HepG2 (cell line): ENCODE data around the gene SEMA4B. TPM values are rescaled to one million over a fixed set of nuclear protein-coding genes. Genes with fewer than 3 reads are reported as not detected.

ENCODE experiments used
- ASH2L ChIP-seq: fragments of 300-600, 200-600 bp; sonication (generic); IDR thresholded peaks from 2 replicates; pipeline ENCODE4 v1.7.0; 2017; ENCODE audit warnings: low read depth, mild to moderate bottlenecking, moderate library complexity, mixed read lengths, low read length; ENCODE audit not compliant: insufficient read length
- MEIS1 ChIP-seq: sonication (generic); formaldehyde crosslinking; IDR thresholded peaks from 2 replicates; pipeline ENCODE4 v1.9.0; 2021; ENCODE audit warnings: mild to moderate bottlenecking, missing genetic modification reagents, moderate library complexity, borderline replicate concordance
- MTA3 ChIP-seq: sonication (generic); formaldehyde crosslinking; IDR thresholded peaks from 2 replicates; pipeline ENCODE4 v1.4.0; 2020; ENCODE audit warnings: missing genetic modification reagents
- NFYC ChIP-seq: IDR thresholded peaks from 2 replicates; pipeline ENCODE4 v1.6.1; 2016; ENCODE audit warnings: missing genetic modification reagents, missing compliant biosample characterization
- PHF21A ChIP-seq: sonication (generic); formaldehyde crosslinking; IDR thresholded peaks from 2 replicates; pipeline ENCODE4 v1.5.0; 2020; ENCODE audit warnings: mild to moderate bottlenecking, missing genetic modification reagents
- RARA ChIP-seq: IDR thresholded peaks from 2 replicates; pipeline ENCODE4 v1.6.1; 2016; ENCODE audit warnings: missing genetic modification reagents, missing compliant biosample characterization
- SAFB2 ChIP-seq: sonication (generic); formaldehyde crosslinking; IDR thresholded peaks from 2 replicates; pipeline ENCODE4 v1.5.1; 2020; ENCODE audit warnings: missing genetic modification reagents, low read depth, mild to moderate bottlenecking, borderline replicate concordance
- SP2 ChIP-seq: sonication (generic); formaldehyde crosslinking; IDR thresholded peaks from 2 replicates; pipeline ENCODE4 v1.5.1; 2020; ENCODE audit warnings: mild to moderate bottlenecking, missing genetic modification reagents
- STAG1 ChIP-seq: sonication (generic); formaldehyde crosslinking; IDR thresholded peaks from 2 replicates; pipeline ENCODE4 v1.4.0; 2020; ENCODE audit warnings: missing genetic modification reagents
- ZBTB8A ChIP-seq: sonication (generic); formaldehyde crosslinking; IDR thresholded peaks from 2 replicates; pipeline ENCODE4 v1.4.0; 2020; ENCODE audit warnings: mild to moderate bottlenecking, low read depth, missing genetic modification reagents, borderline replicate concordance
- ZFX ChIP-seq: sonication (generic); formaldehyde crosslinking; IDR thresholded peaks from 2 replicates; pipeline ENCODE4 v1.4.0; 2020; ENCODE audit warnings: mild to moderate bottlenecking, low read depth, missing genetic modification reagents, moderate library complexity
- ZNF292 ChIP-seq: sonication (generic); formaldehyde crosslinking; IDR thresholded peaks from 2 replicates; pipeline ENCODE4 v1.8.1; 2022; ENCODE audit warnings: mild to moderate bottlenecking, low read depth, missing genetic modification reagents, borderline replicate concordance
- ZNF331 ChIP-seq: sonication (generic); formaldehyde crosslinking; IDR thresholded peaks from 2 replicates; pipeline ENCODE4 v1.4.0; 2020; ENCODE audit warnings: missing genetic modification reagents
- ZNF556 ChIP-seq: sonication (generic); formaldehyde crosslinking; IDR thresholded peaks from 2 replicates; pipeline ENCODE4 v1.4.0; 2020; ENCODE audit warnings: mild to moderate bottlenecking, missing genetic modification reagents, borderline replicate concordance
- ZNF782 ChIP-seq: sonication (generic); formaldehyde crosslinking; IDR thresholded peaks from 2 replicates; pipeline ENCODE4 v1.4.0; 2020; ENCODE audit warnings: missing genetic modification reagents, mild to moderate bottlenecking, borderline replicate concordance
- polyA plus RNA-seq, 8 experiments: library from polyadenylated mRNA; depleted of rRNA in 3 of 8; stranded (reverse) in 7 of 8; unstranded in 1 of 8; fragments of >200 nt; fragmentation: Illumina TruSeq in 4 of 8; extraction: Trizol in 4 of 8; gene quantifications; 2 replicates each; pipeline versions ENCODE4 v1.2.1 to v1.2.3, GENCODE V29; 2011 to 2016; ENCODE audit warnings: low read depth in 4 of 8, missing spikeins in 1 of 8, mixed read lengths in 1 of 8; ENCODE audit not compliant: insufficient read depth in 1 of 8
- total RNA-seq, 5 experiments: library from RNA; depleted of rRNA; stranded (reverse); fragments of >200 nt; fragmentation: Illumina TruSeq; extraction: Trizol; gene quantifications; 2 replicates each; pipeline ENCODE4 v1.2.3, GENCODE V29; 2016; ENCODE audit warnings: low read depth in 1 of 5
- TF ChIP-seq, protein P1 (sequence below): IDR thresholded peaks from 2 replicates; pipeline ENCODE4 v1.6.1; 2016; ENCODE audit warnings: missing compliant biosample characterization, missing genetic modification reagents, borderline replicate concordance
- TF ChIP-seq, protein P2 (sequence below): sonication (generic); formaldehyde crosslinking; IDR thresholded peaks from 2 replicates; pipeline ENCODE4 v1.5.1; 2020; ENCODE audit warnings: missing genetic modification reagents, mild to moderate bottlenecking, borderline replicate concordance
- TF ChIP-seq, protein P3 (sequence below): sonication (generic); formaldehyde crosslinking; IDR thresholded peaks from 2 replicates; pipeline ENCODE4 v1.9.0; 2021; ENCODE audit warnings: missing genetic modification reagents, borderline replicate concordance
- TF ChIP-seq, protein P4 (sequence below): sonication (generic); formaldehyde crosslinking; conservative IDR thresholded peaks from 2 replicates; pipeline ENCODE4 v1.8.0; 2022; ENCODE audit warnings: mild to moderate bottlenecking, moderate library complexity, missing genetic modification reagents
- TF ChIP-seq, protein P5 (sequence below): sonication (generic); formaldehyde crosslinking; IDR thresholded peaks from 2 replicates; pipeline ENCODE4 v1.5.0; 2020; ENCODE audit warnings: missing genetic modification reagents

The SEMA4B gene
- total and polyA plus RNA-seq, 2 of the 13 experiments (the other 11 are each of a cell fraction or from before 2014, with no cell fraction given), result 2.1 to 17.0 TPM

DNA sequence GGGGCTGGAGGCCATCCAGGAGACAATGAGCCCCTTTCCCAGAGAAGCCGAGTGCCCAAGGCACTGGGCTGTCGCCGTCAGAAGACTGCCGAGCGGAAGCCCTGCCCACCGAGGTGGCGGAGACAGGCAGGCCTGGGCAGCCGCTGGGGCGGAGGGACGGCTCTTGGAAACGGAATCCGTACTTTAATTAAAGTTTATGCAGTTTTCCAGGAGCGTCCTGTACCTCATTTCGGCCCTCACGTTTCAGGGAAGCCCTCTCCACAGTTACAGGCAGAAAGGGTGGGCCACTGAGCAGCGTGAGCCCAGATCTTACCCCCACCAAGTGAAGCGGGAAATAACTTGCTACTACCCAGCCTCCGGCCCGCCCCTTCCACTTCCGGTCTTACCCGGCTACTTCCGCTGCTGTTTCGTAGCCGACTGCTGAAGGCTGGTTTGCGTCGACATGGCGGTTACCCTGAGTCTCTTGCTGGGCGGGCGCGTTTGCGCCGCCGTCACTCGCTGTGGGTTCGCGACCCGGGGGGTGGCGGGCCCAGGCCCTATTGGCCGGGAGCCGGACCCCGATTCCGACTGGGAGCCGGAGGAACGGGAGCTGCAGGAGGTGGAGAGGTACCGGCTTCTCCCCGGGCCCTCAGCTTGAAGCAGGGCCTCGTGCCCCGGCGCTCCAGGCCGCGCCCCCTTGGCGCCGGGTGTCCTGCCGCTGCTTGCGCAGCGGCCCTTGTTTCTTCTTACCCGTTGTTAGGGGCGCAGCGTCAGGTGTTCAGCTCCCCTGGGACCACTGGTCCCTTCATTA is 64.3 kb downstream of the SEMA4B start, which contains the start of gene NGRN (continued):
- TF ChIP-seq ZNF331 (CRISPR knock-in tag) (peak; percentile 78; the same call in 1 of the 2 replicates), STAG1 (CRISPR knock-in tag) (no peak), RARA (CRISPR knock-in tag) (no peak; the same call in 1 of the 2 replicates), ZNF292 (0 out of 2 replicates have a peak, but pooled peaks have one; percentile 28), ZFX (CRISPR knock-in tag) (peak; percentile 97), MTA3 (CRISPR knock-in tag) (no peak), ZNF556 (peak; percentile 60; the same call in 1 of the 2 replicates), NFYC (no peak), ASH2L (peak; percentile 89), MEIS1 (peak; percentile 90), ZBTB8A (peak; percentile 73; the same call in 1 of the 2 replicates), PHF21A (CRISPR knock-in tag) (peak; percentile 71), SP2 (CRISPR knock-in tag) (peak; percentile 81), ZNF782 (CRISPR knock-in tag) (0 out of 2 replicates have a peak, but pooled peaks have one; percentile 53), SAFB2 (peak; percentile 89; the same call in 1 of the 2 replicates)
- TF ChIP-seq, protein P1, sequence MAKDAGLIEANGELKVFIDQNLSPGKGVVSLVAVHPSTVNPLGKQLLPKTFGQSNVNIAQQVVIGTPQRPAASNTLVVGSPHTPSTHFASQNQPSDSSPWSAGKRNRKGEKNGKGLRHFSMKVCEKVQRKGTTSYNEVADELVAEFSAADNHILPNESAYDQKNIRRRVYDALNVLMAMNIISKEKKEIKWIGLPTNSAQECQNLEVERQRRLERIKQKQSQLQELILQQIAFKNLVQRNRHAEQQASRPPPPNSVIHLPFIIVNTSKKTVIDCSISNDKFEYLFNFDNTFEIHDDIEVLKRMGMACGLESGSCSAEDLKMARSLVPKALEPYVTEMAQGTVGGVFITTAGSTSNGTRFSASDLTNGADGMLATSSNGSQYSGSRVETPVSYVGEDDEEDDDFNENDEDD (CRISPR knock-in tag), result peak; percentile 80
- TF ChIP-seq, protein P2, sequence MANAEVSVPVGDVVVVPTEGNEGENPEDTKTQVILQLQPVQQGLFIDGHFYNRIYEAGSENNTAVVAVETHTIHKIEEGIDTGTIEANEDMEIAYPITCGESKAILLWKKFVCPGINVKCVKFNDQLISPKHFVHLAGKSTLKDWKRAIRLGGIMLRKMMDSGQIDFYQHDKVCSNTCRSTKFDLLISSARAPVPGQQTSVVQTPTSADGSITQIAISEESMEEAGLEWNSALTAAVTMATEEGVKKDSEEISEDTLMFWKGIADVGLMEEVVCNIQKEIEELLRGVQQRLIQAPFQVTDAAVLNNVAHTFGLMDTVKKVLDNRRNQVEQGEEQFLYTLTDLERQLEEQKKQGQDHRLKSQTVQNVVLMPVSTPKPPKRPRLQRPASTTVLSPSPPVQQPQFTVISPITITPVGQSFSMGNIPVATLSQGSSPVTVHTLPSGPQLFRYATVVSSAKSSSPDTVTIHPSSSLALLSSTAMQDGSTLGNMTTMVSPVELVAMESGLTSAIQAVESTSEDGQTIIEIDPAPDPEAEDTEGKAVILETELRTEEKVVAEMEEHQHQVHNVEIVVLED, result peak; percentile 78
- TF ChIP-seq, protein P3, sequence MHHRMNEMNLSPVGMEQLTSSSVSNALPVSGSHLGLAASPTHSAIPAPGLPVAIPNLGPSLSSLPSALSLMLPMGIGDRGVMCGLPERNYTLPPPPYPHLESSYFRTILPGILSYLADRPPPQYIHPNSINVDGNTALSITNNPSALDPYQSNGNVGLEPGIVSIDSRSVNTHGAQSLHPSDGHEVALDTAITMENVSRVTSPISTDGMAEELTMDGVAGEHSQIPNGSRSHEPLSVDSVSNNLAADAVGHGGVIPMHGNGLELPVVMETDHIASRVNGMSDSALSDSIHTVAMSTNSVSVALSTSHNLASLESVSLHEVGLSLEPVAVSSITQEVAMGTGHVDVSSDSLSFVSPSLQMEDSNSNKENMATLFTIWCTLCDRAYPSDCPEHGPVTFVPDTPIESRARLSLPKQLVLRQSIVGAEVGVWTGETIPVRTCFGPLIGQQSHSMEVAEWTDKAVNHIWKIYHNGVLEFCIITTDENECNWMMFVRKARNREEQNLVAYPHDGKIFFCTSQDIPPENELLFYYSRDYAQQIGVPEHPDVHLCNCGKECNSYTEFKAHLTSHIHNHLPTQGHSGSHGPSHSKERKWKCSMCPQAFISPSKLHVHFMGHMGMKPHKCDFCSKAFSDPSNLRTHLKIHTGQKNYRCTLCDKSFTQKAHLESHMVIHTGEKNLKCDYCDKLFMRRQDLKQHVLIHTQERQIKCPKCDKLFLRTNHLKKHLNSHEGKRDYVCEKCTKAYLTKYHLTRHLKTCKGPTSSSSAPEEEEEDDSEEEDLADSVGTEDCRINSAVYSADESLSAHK (CRISPR knock-in tag), result no peak
- TF ChIP-seq, protein P4, sequence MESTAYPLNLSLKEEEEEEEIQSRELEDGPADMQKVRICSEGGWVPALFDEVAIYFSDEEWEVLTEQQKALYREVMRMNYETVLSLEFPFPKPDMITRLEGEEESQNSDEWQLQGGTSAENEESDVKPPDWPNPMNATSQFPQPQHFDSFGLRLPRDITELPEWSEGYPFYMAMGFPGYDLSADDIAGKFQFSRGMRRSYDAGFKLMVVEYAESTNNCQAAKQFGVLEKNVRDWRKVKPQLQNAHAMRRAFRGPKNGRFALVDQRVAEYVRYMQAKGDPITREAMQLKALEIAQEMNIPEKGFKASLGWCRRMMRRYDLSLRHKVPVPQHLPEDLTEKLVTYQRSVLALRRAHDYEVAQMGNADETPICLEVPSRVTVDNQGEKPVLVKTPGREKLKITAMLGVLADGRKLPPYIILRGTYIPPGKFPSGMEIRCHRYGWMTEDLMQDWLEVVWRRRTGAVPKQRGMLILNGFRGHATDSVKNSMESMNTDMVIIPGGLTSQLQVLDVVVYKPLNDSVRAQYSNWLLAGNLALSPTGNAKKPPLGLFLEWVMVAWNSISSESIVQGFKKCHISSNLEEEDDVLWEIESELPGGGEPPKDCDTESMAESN (CRISPR knock-in tag), result peak; percentile 80
- TF ChIP-seq, protein P5, sequence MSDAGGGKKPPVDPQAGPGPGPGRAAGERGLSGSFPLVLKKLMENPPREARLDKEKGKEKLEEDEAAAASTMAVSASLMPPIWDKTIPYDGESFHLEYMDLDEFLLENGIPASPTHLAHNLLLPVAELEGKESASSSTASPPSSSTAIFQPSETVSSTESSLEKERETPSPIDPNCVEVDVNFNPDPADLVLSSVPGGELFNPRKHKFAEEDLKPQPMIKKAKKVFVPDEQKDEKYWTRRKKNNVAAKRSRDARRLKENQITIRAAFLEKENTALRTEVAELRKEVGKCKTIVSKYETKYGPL (CRISPR knock-in tag), result peak; percentile 56; the same call in 1 of the 2 replicates
